ENCODE measurements around the gene MTUS2. TPM values are rescaled to one million over a fixed set of nuclear protein-coding genes. Genes with fewer than 3 reads are reported as not detected.
"Not testable (repeated sequence)": the region's sequence is repeated elsewhere in the genome, so short reads cannot be mapped to it uniquely, and the experiment has no call there.

Gene MTUS2
- total RNA-seq, 1 donor from 2014 or later = not detected

DNA sequence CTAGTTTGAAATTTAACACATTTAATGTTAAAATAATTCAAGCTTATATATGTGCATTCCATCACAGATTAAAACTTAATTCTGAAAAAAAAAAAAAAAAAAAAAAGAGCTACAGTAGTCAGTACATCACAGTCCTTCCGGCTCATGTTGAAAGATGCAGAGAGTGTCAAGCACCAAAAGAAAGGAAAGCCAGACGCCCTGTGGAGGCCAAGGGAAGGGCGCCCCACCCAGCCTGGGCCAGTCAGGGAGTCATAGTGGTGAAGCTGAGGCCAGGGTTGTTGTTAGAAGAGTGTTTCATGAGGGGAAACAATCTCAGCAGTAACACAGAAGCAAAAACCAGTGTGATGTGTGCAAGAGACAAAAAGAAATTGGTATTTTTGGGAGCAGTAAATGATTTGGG is 375.3 kb downstream of the MTUS2 start:
- no peaks in the 10 kb centered on the region for H3K27me3 ChIP-seq (ENCODE audit: control insufficient read depth, insufficient read depth, low read length)
- FAIRE-seq (no peak), DNase-seq (ENCODE audit: low read depth) (no peak)
- no peaks in the 10 kb centered on the region for H3K36me3 ChIP-seq (ENCODE audit: control insufficient read depth, insufficient read depth, low read length)
- H3K4me3 ChIP-seq (ENCODE audit: low read depth, low read length) = no peak overlapping the region
- no peak for TF ChIP-seq CTCF (IDR thresholded peaks at IDR 0.05; ENCODE audit: insufficient read depth, low read length, severe bottlenecking)

DNA sequence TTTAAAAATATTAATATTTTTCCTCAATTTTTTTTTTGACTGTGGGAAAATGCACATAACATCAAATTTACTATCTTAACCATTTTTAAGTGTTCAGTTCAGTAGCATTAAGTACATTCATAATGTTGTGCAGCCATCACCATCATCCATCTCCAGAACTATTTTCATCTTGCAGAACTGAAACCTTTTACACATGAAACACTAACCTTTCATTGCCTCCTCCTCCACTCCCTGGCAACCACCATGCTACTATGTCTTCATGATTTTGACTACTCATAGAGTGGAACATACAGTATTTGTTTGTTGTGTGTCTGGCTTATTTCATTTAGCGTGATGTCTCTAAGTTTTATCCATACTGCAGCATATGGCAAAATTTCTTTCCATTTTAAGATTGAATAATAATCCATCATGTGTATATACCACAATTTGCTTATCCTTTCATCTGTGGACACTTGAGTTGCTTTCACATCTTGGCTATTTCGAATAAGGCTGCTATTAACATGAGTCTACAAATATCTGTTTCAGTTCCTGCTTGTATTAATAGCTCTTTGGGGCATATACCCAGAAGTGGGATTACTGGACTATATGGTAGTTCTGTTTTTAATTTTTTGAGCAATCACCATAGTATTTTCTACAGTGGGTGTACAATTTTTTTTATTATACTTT is 376.4 kb downstream of the MTUS2 start:
- no peak for TF ChIP-seq CTCF (IDR thresholded peaks at IDR 0.05; ENCODE audit: insufficient read depth, low read length, severe bottlenecking)
- Histone ChIP-seq H3K27me3 (ENCODE audit: control insufficient read depth, insufficient read depth, low read length) (no peaks in the 10 kb centered on the region), H3K4me3 (ENCODE audit: low read depth, low read length) (no peak overlapping the region), H3K36me3 (ENCODE audit: control insufficient read depth, insufficient read depth, low read length) (no peaks in the 10 kb centered on the region)
- FAIRE-seq (no peak), DNase-seq (ENCODE audit: low read depth) (no peak)

DNA sequence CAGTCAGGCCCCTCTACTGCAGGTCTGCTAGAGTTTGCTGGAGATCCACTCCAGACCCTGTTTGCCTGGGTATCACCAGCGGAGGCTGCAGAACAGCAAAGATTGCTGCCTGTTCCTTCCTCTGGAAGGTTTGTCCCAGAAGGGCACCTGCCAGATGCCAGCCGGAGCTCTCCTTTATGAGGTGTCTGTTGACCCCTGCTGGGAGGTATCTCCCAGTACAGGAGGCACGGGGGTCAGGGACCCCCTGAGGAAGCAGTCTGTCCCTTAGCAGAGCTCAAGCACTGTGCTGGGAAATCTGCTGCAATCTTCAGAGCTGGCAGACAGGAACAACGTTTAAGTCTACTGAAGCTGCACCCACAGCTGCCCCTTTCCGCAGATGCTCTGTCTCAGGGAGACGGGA is 382.6 kb downstream of the MTUS2 start:
- DNase-seq (ENCODE audit: low read depth); FAIRE-seq: not testable (repeated sequence)

DNA sequence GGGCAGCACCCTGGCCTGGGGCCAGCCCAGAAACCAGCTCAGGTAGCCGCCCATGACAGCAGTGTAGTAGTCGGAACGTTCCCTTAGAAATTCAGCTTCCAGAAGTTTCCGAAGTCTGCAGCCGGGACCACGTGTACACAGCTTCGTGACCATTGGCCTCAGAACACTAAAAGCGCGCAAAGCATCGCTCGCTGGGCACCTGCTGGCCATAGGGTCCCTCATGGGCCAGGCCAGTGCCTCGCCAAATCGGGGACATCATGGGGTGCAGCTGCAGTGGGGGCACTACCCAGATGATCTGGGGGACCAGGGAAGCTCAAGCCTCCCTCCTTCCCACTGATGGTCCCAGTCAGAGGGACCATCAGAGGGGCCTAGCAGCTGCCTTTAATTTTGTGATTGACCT is 384.5 kb downstream of the MTUS2 start:
- no peak for DNase-seq (ENCODE audit: low read depth)
- no peak for TF ChIP-seq CTCF (IDR thresholded peaks at IDR 0.05; ENCODE audit: insufficient read depth, low read length, severe bottlenecking)
- Histone ChIP-seq H3K27me3 (ENCODE audit: control insufficient read depth, insufficient read depth, low read length) (no peaks in the 10 kb centered on the region), H3K4me3 (ENCODE audit: low read depth, low read length) (no peak overlapping the region), H3K36me3 (ENCODE audit: control insufficient read depth, insufficient read depth, low read length) (no peaks in the 10 kb centered on the region)
- no peak for FAIRE-seq

More for the DNA sequence above, 382.6 kb downstream of the MTUS2 start:
- H3K27me3 ChIP-seq (ENCODE audit: control insufficient read depth, insufficient read depth, low read length); H3K36me3 ChIP-seq (ENCODE audit: control insufficient read depth, insufficient read depth, low read length); H3K4me3 ChIP-seq (ENCODE audit: low read depth, low read length): not testable (repeated sequence)

DNA sequence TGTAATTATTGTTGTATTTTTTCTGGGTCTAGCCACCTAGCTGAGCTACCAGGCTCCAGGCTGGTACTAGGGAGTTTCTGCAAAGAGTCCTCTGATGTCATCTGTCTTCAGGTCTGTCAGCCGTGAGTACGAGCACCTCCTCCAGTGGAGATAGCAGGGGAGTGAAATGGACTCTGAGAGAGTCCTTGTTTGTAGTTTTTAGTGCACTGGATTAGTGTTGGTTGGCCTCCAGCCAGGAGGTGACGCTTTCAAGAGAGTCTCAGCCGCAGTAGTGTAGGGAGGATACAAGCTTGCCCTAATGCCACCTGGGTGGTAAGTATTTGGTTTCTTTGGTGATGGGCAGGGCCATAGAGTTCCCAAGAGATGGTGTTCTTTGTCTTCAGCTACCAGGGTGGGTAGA is 390.5 kb downstream of the MTUS2 start:
- Histone ChIP-seq H3K27me3 (ENCODE audit: control insufficient read depth, insufficient read depth, low read length) (no peaks in the 10 kb centered on the region), H3K36me3 (ENCODE audit: control insufficient read depth, insufficient read depth, low read length) (no peaks in the 10 kb centered on the region), H3K4me3 (ENCODE audit: low read depth, low read length) (no peak overlapping the region)
- FAIRE-seq (no peak), DNase-seq (ENCODE audit: low read depth) (no peak)
- TF ChIP-seq CTCF (IDR thresholded peaks at IDR 0.05; ENCODE audit: insufficient read depth, low read length, severe bottlenecking) = no peak

DNA sequence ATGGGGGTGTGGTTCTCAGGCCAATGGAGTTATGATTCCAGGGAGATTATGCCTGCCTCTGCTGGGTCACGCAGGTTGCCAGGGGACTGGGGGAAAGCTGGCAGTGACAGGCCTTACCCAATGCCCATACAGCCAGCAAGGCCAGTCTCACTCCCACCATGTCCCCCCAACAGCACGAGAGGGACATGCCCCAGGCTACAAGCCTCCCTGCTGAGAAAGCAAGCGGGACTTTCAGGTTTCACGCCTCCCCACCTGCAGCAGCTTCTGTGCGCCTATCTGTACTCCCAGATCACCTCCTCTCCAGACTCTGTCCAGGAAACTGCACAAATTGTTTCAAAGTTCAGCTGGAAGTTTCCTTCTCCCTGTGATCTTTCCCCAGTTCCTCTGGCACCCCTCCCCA is 391.0 kb downstream of the MTUS2 start:
- not testable (repeated sequence) for DNase-seq (ENCODE audit: low read depth); FAIRE-seq; H3K36me3 ChIP-seq (ENCODE audit: control insufficient read depth, insufficient read depth, low read length)

DNA sequence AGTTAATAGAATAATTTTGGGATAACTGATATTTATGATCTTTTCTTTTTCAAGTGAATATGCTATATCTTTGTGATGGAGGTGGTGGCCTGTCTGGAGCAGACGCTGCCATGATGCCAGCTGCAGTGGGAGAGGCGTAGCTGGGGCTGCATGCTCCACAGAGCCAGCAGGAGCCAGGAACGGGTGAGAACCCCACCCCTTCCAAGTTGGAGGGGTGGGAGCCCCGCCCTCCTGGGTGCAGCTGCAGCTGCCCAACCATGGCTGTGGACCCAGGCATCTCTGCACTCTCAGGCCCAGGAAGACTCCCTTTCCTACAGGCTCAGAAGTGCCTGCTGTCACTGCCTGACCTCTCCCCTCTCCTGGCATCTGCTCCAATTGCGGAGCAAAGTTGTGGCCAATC is 402.3 kb downstream of the MTUS2 start:
- Histone ChIP-seq H3K27me3 (ENCODE audit: control insufficient read depth, insufficient read depth, low read length) (no peaks in the 10 kb centered on the region), H3K36me3 (ENCODE audit: control insufficient read depth, insufficient read depth, low read length) (no peaks in the 10 kb centered on the region), H3K4me3 (ENCODE audit: low read depth, low read length) (no peak overlapping the region)
- DNase-seq (ENCODE audit: low read depth) (no peak), FAIRE-seq (no peak)
- no peak for TF ChIP-seq CTCF (IDR thresholded peaks at IDR 0.05; ENCODE audit: insufficient read depth, low read length, severe bottlenecking)

More for the DNA sequence above, 391.0 kb downstream of the MTUS2 start:
- H3K4me3 ChIP-seq (ENCODE audit: low read depth, low read length); H3K27me3 ChIP-seq (ENCODE audit: control insufficient read depth, insufficient read depth, low read length): not testable (repeated sequence)

All from bronchial epithelial cell (primary cell).